H1 (cell line): ENCODE results near the gene SKIC8. TPM values are rescaled to one million over a fixed set of nuclear protein-coding genes. Genes with fewer than 3 reads are reported as not detected.

Experiments used
- KDM4A ChIP-seq: IDR thresholded peaks from one replicate; pipeline ENCODE4 v1.7.1; 2012; ENCODE audit warnings: low read depth, mild to moderate bottlenecking, moderate library complexity, low read length, inconsistent platforms; ENCODE audit not compliant: severe bottlenecking
- PHF8 ChIP-seq: fragments of 200-600 bp; sonication (generic); conservative IDR thresholded peaks from 2 replicates; pipeline ENCODE4 v1.7.1; 2012; ENCODE audit warnings: low read depth, mild to moderate bottlenecking, inconsistent platforms, low read length, moderate library complexity
- POLR2A ChIP-seq, 2 experiments: IDR thresholded peaks; 1 replicate in 1 of 2; 2 replicates in 1 of 2; pipeline ENCODE4 v1.6.1; 2011; ENCODE audit warnings: low read depth in 2 of 2, low read length in 2 of 2, mild to moderate bottlenecking in 2 of 2; ENCODE audit errors: control extremely low read depth in 1 of 2
- POLR2AphosphoS5 ChIP-seq: IDR thresholded peaks from 2 replicates; pipeline ENCODE4 v1.6.1; 2011; ENCODE audit warnings: low read depth, low read length
- RBBP5 ChIP-seq: IDR thresholded peaks from 2 replicates; pipeline ENCODE4 v1.7.1; 2012; ENCODE audit warnings: low read depth, mild to moderate bottlenecking, inconsistent platforms, low read length, moderate library complexity, borderline replicate concordance
- SUZ12 ChIP-seq: fragments of 200-600 bp; sonication (generic); IDR thresholded peaks from 2 replicates; pipeline ENCODE4 v1.6.1; 2012; ENCODE audit warnings: mild to moderate bottlenecking, inconsistent platforms, low read length, moderate library complexity, mixed read lengths
- polyA plus RNA-seq, 7 experiments: library from polyadenylated mRNA; depleted of rRNA in 3 of 7; stranded (reverse) in 5 of 7; unstranded in 2 of 7; fragments of >200 nt in 5 of 7; fragments of 200-250 nt in 2 of 7; gene quantifications; 1 replicate in 5 of 7; 2 replicates in 1 of 7; 4 replicates in 1 of 7; pipeline versions ENCODE4 v1.2.1 to v1.2.3, GENCODE V29; 2011 to 2013; ENCODE audit warnings: missing spikeins in 2 of 7, mixed read lengths in 2 of 7
- total RNA-seq: library from RNA; stranded (reverse); fragmentation: NEBNext Ultra II Directional; extraction: Animal tissue kit (Norgen Biotek cat#: 25700); gene quantifications from 2 replicates; pipeline ENCODE4 v1.2.1, GENCODE V29; 2021
- TF ChIP-seq, protein P1 (sequence below): IDR thresholded peaks from 2 replicates; pipeline ENCODE4 v1.6.1; 2012; ENCODE audit warnings: inconsistent platforms

Gene SKIC8
- total and polyA plus RNA-seq, 2 of the 8 experiments (the other 6 are each of a cell fraction or from before 2014, with no cell fraction given): 44.2 to 77.7 TPM

DNA sequence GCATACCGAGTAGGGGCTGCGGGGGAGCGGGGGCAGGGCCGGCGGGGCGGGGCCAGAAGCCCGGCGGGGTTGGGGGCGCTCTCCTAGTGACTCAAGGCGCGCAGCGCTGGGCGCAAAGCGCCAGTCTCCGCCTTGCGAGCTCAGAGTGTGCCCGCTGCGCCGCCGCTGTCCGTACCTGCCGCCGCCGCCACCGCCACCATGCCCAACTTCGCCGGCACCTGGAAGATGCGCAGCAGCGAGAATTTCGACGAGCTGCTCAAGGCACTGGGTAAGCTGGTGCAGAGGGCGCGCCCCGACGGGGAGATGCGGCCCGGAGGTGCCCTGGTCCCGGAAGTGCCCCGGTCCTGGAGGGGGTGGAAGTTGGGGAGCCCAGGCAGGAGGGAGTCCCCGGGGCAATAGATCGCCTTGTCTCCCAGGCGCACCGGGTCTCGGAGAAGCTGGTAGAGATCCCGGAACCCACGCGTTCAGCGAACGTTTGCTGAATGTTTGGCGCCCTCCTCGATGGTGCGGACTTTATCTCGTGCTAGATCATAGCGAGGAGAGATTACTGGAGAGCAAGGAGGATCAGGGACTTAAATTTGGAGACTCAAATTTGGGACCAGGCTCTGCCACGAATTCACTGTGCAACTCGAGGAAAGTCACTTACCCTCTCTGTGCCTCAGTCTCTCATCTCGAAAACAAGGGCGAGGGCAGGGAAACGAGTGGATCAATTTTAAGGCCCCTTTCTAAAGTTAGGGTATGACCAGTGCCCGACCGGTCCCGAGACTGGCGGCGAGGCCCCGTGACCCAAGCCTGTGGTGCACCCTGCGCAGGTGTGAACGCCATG is 41.0 kb upstream of the SKIC8 start, which contains the start of gene CRABP1 (continued):
- TF ChIP-seq KDM4A (peak; percentile 78), POLR2AphosphoS5 (peak; percentile 47; the same call in 1 of the 2 replicates), PHF8 (peak; percentile 57; the same call in 1 of the 2 replicates), SUZ12 (0 out of 2 replicates have a peak, but pooled peaks have one; percentile 13), RBBP5 (0 out of 2 replicates have a peak, but pooled peaks have one; percentile 3), POLR2A (IDR thresholded peaks at IDR 0.05; ENCODE audit: control extremely low read depth in 1 of 2, low read depth in 2 of 2, low read length in 2 of 2) (peak; percentile 42 to 64; a peak in 2 of 3 replicates)
- TF ChIP-seq, protein P1, sequence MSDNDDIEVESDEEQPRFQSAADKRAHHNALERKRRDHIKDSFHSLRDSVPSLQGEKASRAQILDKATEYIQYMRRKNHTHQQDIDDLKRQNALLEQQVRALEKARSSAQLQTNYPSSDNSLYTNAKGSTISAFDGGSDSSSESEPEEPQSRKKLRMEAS: 0 out of 2 replicates have a peak, but pooled peaks have one; percentile 11
